HEK293T (cell line): ENCODE results near the gene FHIT.

ENCODE experiments used
- CTCF ChIA-PET: fragments of 350-600 bp; formaldehyde crosslinking; extraction: SDS; loops from one replicate; lab custom pipeline; 2021; ENCODE audit warnings: antibody characterized with exemption, inconsistent platforms; lab: Yijun Ruan, JAX
- POLR2A ChIA-PET: fragments of 350-600 bp; formaldehyde crosslinking; extraction: SDS; loops from one replicate; lab custom pipeline; 2020; ENCODE audit warnings: antibody characterized with exemption, inconsistent platforms; lab: Yijun Ruan, JAX
- DNase-seq: peaks from one replicate; pipeline ENCODE4 v3.0.0; 2012; ENCODE audit warnings: mixed read lengths; ENCODE audit errors: extremely low spot score
- ARNT ChIP-seq: fragments of 450-650 bp; IDR thresholded peaks from 2 replicates; pipeline ENCODE4 v1.6.1; 2017; ENCODE audit warnings: mild to moderate bottlenecking
- BHLHE40 ChIP-seq: fragments of 450-650 bp; IDR thresholded peaks from 2 replicates; pipeline ENCODE4 v1.6.1; 2016; ENCODE audit warnings: mild to moderate bottlenecking, moderate library complexity, borderline replicate concordance
- CTBP1 ChIP-seq: fragments of 450-650 bp; IDR thresholded peaks from 2 replicates; pipeline ENCODE4 v1.6.1; 2016; ENCODE audit warnings: borderline replicate concordance
- ELF4 ChIP-seq: fragments of 450-650 bp; IDR thresholded peaks from 2 replicates; pipeline ENCODE4 v1.6.1; 2017; ENCODE audit warnings: antibody characterized with exemption
- FOXA1 ChIP-seq: fragments of 450-650 bp; IDR thresholded peaks from 2 replicates; pipeline ENCODE4 v1.6.1; 2016; ENCODE audit warnings: mild to moderate bottlenecking
- FOXK2 ChIP-seq: fragments of 450-650 bp; IDR thresholded peaks from 2 replicates; pipeline ENCODE4 v1.6.1; 2016; ENCODE audit warnings: mild to moderate bottlenecking
- FOXM1 ChIP-seq: fragments of 450-650 bp; IDR thresholded peaks from 2 replicates; pipeline ENCODE4 v1.6.1; 2017; ENCODE audit warnings: mild to moderate bottlenecking, borderline replicate concordance
- HDGF ChIP-seq: fragments of 450-650 bp; IDR thresholded peaks from 2 replicates; pipeline ENCODE4 v1.6.1; 2017; ENCODE audit warnings: antibody characterized with exemption, borderline replicate concordance
- L3MBTL2 ChIP-seq: fragments of 450-650 bp; conservative IDR thresholded peaks from 2 replicates; pipeline ENCODE4 v1.6.1; 2016; ENCODE audit warnings: mild to moderate bottlenecking
- LEF1 ChIP-seq: fragments of 450-650 bp; IDR thresholded peaks from 2 replicates; pipeline ENCODE4 v1.6.1; 2017; ENCODE audit warnings: mild to moderate bottlenecking, borderline replicate concordance
- NFRKB ChIP-seq: fragments of 450-650 bp; IDR thresholded peaks from 2 replicates; pipeline ENCODE4 v1.6.1; 2016; ENCODE audit warnings: mild to moderate bottlenecking, moderate library complexity
- SP1 ChIP-seq: fragments of 450-650 bp; IDR thresholded peaks from 2 replicates; pipeline ENCODE4 v1.6.1; 2017
- SUZ12 ChIP-seq: fragments of 450-650 bp; IDR thresholded peaks from 2 replicates; pipeline ENCODE4 v1.6.1; 2016; ENCODE audit warnings: mild to moderate bottlenecking
- TARDBP ChIP-seq: fragments of 450-650 bp; IDR thresholded peaks from 2 replicates; pipeline ENCODE4 v1.6.1; 2016
- ZNF384 ChIP-seq: fragments of 450-650 bp; IDR thresholded peaks from 2 replicates; pipeline ENCODE4 v1.6.1; 2016
- TF ChIP-seq, protein P1 (sequence below): fragments of 450-650 bp; IDR thresholded peaks from 2 replicates; pipeline ENCODE4 v1.6.1; 2016

FHIT gene

DNA sequence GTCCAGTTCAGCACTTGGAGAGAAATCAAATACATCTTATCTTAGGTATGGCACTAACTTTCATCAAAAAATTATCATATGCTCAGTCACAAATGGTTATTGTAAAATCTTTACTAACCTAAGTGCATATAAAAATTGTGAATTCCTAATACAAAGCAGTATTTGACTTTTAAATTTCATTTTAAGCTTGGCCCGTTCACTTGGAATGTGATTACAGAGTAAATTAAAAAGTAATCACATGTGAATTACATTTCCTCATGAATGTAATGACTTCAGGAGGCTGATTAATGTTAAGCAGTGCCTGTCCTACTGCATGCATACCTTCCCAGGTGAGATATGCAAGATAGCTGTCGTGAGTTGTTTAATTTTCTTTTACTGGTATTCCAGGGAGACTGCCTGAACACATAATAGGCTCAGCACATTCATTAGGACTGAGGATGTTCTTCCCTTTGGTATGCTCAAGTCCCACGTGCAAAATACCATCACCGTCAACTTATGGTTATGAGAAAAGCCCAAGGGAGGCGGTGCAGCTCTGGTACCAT, 1053.0 kb downstream of the FHIT start:
- TF ChIP-seq ELF4 (no peak), CTBP1 (no peak), TARDBP (no peak), NFRKB (no peak), ZNF384 (no peak), L3MBTL2 (no peak), ARNT (no peak), FOXA1 (no peak), FOXM1 (no peak), LEF1 (no peak), SP1 (no peak), SUZ12 (no peak), HDGF (no peak), FOXK2 (no peak), BHLHE40 (no peak)
- TF ChIP-seq, protein P1, sequence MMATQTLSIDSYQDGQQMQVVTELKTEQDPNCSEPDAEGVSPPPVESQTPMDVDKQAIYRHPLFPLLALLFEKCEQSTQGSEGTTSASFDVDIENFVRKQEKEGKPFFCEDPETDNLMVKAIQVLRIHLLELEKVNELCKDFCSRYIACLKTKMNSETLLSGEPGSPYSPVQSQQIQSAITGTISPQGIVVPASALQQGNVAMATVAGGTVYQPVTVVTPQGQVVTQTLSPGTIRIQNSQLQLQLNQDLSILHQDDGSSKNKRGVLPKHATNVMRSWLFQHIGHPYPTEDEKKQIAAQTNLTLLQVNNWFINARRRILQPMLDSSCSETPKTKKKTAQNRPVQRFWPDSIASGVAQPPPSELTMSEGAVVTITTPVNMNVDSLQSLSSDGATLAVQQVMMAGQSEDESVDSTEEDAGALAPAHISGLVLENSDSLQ = no peak
- ChIA-PET CTCF (no interaction called here), POLR2A (no interaction called here)
- no peak for DNase-seq

DNA sequence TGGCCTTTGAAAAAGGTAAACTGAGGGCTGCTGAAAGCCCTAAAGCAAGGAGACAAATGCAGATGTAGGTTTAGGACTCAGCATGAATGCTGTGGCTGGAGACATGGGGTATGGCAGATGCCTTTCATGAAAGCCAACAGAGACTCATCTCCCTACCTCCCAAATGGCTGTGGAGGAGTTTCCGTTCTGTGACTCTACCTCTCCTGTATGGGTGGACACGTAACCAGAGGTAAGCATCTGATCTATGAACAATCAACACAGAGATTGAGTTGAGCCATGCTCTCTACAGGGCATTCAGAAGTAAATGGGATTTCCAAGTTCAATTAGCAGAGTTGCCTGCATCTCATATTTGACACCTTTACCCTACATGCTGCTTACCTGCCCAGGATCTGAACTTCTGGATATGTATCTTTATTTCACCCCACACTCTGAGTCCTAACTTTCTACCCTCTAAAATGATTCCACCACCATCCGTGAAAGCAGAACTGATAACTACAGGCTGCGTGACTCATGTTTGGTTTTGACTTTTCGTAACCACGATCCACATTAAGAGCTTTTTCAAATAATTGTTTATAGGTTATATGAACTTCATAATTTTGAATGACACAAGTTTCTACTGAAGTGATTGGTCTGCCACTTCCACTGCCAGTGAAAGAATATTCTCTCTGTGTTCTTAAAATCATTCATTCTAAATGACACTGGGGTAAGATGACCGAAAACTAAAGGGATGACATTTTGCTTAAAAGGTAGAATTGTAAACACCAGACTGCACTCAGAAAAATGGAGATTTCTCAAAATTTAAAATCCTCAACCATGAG, 1058.7 kb downstream of the FHIT start:
- POLR2A ChIA-PET = no interaction called here
- CTCF ChIA-PET = no interaction called here

DNA sequence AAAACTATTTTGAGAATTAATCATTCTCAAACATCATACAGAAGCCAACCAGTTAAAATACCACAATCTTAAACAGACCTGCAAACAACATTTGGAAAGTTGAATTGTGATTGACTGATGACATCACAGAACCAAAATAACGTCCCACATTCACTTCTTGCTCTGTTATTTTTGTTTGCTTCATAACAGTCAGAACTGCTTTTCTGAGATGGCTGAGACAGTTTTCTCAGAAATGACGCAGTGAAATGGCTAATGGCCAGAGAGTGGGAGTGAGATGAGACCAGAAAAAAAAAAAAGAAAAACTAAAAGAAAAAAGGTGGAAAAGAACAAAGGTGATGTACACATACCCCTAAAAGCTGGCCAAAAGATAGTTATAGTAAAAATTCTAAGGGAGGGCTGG, 1061.2 kb downstream of the FHIT start:
- ChIA-PET POLR2A (no interaction called here), CTCF (no interaction called here)
- no peak for DNase-seq
- TF ChIP-seq ARNT (no peak), TARDBP (no peak), FOXM1 (no peak), ZNF384 (no peak), CTBP1 (no peak), LEF1 (no peak)

More for the DNA sequence above, 1058.7 kb downstream of the FHIT start:
- TF ChIP-seq HDGF (no peak), SP1 (no peak), ELF4 (no peak), FOXM1 (no peak), NFRKB (no peak), FOXA1 (no peak), ZNF384 (no peak), L3MBTL2 (no peak), CTBP1 (no peak), TARDBP (no peak)
- TF ChIP-seq, protein P1 = no peak
- DNase-seq = no peak

DNA sequence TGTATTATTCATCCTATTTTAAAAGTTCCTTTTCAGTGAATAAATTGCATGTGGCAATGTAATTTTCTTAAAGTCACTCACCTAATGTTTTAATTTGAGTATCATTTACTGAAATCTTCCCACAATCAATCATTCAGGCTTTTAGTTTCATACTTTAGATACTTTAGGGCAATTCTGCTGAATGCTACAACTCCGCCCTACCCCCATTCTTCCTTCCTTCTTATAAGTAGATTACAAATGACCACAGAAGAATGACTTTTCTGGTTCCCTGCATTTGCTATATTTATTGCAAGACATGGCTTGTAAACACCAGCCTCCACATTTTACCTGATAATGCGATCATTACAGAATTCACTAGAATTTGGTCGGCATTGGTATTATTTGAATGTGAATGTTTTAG, 1061.9 kb downstream of the FHIT start:
- TF ChIP-seq SUZ12 (no peak), FOXM1 (no peak), ARNT (no peak), FOXA1 (no peak), CTBP1 (no peak), TARDBP (no peak), NFRKB (no peak), BHLHE40 (no peak), L3MBTL2 (no peak), HDGF (no peak), ZNF384 (no peak)
- ChIA-PET POLR2A (no interaction called here), CTCF (no interaction called here)
- DNase-seq = no peak

DNA sequence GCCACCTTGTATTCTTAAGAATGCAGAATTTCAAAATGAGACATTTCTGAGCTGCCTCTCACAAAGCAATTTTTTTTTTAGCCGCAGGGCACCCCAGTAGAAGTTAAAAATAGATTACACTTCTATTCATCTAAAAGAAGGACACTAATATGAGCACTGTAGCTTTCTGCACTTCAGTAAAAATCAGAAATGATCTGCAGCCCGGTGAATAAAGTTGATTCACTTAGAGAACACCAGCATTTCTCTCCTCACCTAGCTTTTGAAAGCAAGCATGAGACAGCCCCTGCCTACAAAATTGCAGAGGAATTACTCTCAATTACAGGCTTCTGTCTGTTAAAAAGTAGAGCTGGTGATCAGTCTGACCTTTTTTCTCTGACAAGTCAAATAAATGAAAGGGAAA, 1062.4 kb downstream of the FHIT start:
- no peak for DNase-seq
- CTCF ChIA-PET = no interaction called here
- POLR2A ChIA-PET = no interaction called here
- no peak for TF ChIP-seq FOXM1
- no peak for TF ChIP-seq FOXA1
- TF ChIP-seq ZNF384 = no peak
- TF ChIP-seq SP1 = no peak
- TF ChIP-seq, protein P1 = no peak
- no peak for TF ChIP-seq ARNT
- no peak for TF ChIP-seq BHLHE40

DNA sequence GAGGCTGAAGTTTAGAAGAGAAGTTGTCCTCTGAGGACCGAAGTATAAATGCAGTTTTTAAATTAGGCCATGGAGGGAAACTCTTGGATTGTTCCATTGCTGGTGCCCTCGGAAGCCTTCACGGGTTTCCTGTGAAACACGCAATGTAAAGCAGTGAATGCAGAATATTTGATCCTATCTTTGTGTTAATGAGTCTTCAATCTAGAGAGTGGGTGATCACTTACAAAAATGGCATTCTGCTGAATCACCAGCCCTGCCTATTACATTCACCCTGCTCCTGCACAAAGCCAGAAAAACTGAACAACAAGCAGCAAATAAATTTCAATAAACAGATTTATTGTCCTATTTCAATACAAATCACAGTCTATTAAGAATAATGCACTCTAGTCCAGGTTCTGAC, 1063.9 kb downstream of the FHIT start:
- no peak for TF ChIP-seq L3MBTL2
- no peak for TF ChIP-seq HDGF
- TF ChIP-seq SUZ12 = no peak
- no peak for TF ChIP-seq BHLHE40
- CTCF ChIA-PET = no interaction called here
- POLR2A ChIA-PET = no interaction called here
- no peak for DNase-seq

DNA sequence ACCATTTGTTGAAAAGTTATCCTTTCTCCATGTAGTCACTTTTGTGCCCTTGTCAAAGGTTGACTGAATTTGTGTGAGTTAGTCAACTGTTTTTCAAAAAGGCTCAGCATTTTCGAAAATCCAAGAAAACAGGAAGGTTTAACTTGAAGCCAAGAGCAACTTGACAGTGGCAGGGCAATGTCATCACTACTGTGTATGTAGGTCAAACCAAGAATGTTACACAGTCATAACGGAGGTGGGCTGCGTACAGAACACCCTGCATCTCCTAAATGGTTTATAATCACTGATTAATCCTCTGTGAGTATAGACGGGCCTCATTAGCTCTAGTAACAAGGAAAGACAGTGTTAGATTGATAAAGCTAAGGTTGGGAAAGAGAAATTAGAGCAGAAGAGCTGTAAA, 1064.9 kb downstream of the FHIT start:
- no peak for DNase-seq
- ChIA-PET CTCF (no interaction called here), POLR2A (no interaction called here)
- TF ChIP-seq FOXK2 = no peak
- no peak for TF ChIP-seq HDGF
- TF ChIP-seq ZNF384 = no peak
- no peak for TF ChIP-seq ELF4
- TF ChIP-seq CTBP1 = no peak
- TF ChIP-seq L3MBTL2 = no peak
- no peak for TF ChIP-seq LEF1
- TF ChIP-seq, protein P1 = no peak
- no peak for TF ChIP-seq FOXA1
- no peak for TF ChIP-seq NFRKB
- no peak for TF ChIP-seq SP1
